GM20431 (cell line): ENCODE results near the gene TMPRSS5.

ENCODE experiments used
- in situ Hi-C: fragments of 300-500 bp; cut with MseI, MboI; formaldehyde crosslinking; loops from one replicate; pipeline ENCODE4 v1.15.0; 2020; ENCODE audit warnings: low sequenced_read_pairs; ENCODE audit not compliant: unreplicated experiment

Gene TMPRSS5

GRCh38 chr11:113698515-113698914 lies 7.6 kb downstream of the TMPRSS5 start:
- in situ Hi-C loops, result no loop called here

GRCh38 chr11:113697756-113698407 lies 8.2 kb downstream of the TMPRSS5 start:
- in situ Hi-C loops, result no loop called here

GRCh38 chr11:113697111-113697510 lies 9.0 kb downstream of the TMPRSS5 start:
- in situ Hi-C loops, result no loop called here

- in situ Hi-C loops, result no loop called here
Observed at GRCh38 chr11:113695207-113695606, 10.9 kb downstream of the TMPRSS5 start.

GRCh38 chr11:113694390-113694789 lies 11.7 kb downstream of the TMPRSS5 start:
- in situ Hi-C loops, result no loop called here

- in situ Hi-C loops, result no loop called here
Observed at GRCh38 chr11:113693030-113693429, 13.1 kb downstream of the TMPRSS5 start.

- in situ Hi-C loops, result no loop called here
Observed at GRCh38 chr11:113690619-113691569, 15.2 kb downstream of the TMPRSS5 start.

GRCh38 chr11:113689768-113690618 lies 16.1 kb downstream of the TMPRSS5 start:
- in situ Hi-C loops, result no loop called here

GRCh38 chr11:113685654-113686359 lies 20.3 kb downstream of the TMPRSS5 start:
- in situ Hi-C loops, result no loop called here

- in situ Hi-C loops, result no loop called here
Observed at GRCh38 chr11:113684496-113684895, 21.6 kb downstream of the TMPRSS5 start.

GRCh38 chr11:113683481-113684046 lies 22.5 kb downstream of the TMPRSS5 start:
- in situ Hi-C loops, result no loop called here

- in situ Hi-C loops, result no loop called here
Observed at GRCh38 chr11:113681711-113682413, 24.2 kb downstream of the TMPRSS5 start.

GRCh38 chr11:113681282-113681681 lies 24.8 kb downstream of the TMPRSS5 start:
- in situ Hi-C loops, result no loop called here

- in situ Hi-C loops, result no loop called here
Observed at GRCh38 chr11:113677685-113678084, 28.4 kb downstream of the TMPRSS5 start.

- in situ Hi-C loops, result no loop called here
Observed at GRCh38 chr11:113675565-113675964, 30.5 kb downstream of the TMPRSS5 start.

- in situ Hi-C loops, result no loop called here
Observed at GRCh38 chr11:113675003-113675561, 31.0 kb downstream of the TMPRSS5 start.

GRCh38 chr11:113674397-113674685 lies 31.8 kb downstream of the TMPRSS5 start:
- in situ Hi-C loops, result no loop called here

GRCh38 chr11:113673550-113674396 lies 32.3 kb downstream of the TMPRSS5 start:
- in situ Hi-C loops, result no loop called here
